Measurements from ENCODE around the gene SHISA5. TPM values are rescaled to one million over a fixed set of nuclear protein-coding genes. Genes with fewer than 3 reads are reported as not detected.

Gene SHISA5
- total and polyA plus RNA-seq, 2 donors (not counting 1 experiment from before 2014, with no cell fraction given) = 147 to 183 TPM

GRCh38 chr3:48505968-48506504 lies 2.1 kb upstream of the SHISA5 start:
- Mint-ChIP-seq H3K4me3 (peak overlapping the region; percentile 37), H3K4me1 (peaks cover 27% of the 10 kb centered on the region), H3K27ac (no peak overlapping the region), H3K9me3 (ENCODE audit: insufficient read depth) (no peaks in the 10 kb centered on the region), H3K27me3 (peaks cover 2% of the 10 kb centered on the region)
- no peak overlapping the region for H3K4me2 ChIP-seq (replicated peaks; ENCODE audit: low read depth, low read length, poor library complexity, severe bottlenecking)
- H4K20me1 ChIP-seq (ENCODE audit: control insufficient read depth, insufficient read depth, low read length, poor library complexity, severe bottlenecking) = no peaks in the 10 kb centered on the region
- H3K27ac ChIP-seq (ENCODE audit: low read length in 2 of 2) = no peak overlapping the region
- CTCF ChIA-PET = interaction anchor here (0.6 to 10.6 kb wide), 8 partner anchors 36 to 233 kb away, joined by 3 to 240 read pairs (median 12); a partner anchor contains a TSS
- no CpG with 5 or more reads among the region's 6 CpGs for WGBS (ENCODE audit: insufficient coverage)
- H3K4me3 ChIP-seq (ENCODE audit: control extremely low read depth in 1 of 5, extremely low read depth in 1 of 5, insufficient read depth in 1 of 5, low read depth in 2 of 5, low read length in 4 of 5) = no peak overlapping the region
- H3K79me2 ChIP-seq (ENCODE audit: control insufficient read depth, insufficient read depth, low read length) = no peaks in the 10 kb centered on the region
- H3K36me3 ChIP-seq (replicated peaks in 1 of 2; ENCODE audit: control extremely low read depth in 1 of 2, control insufficient read depth in 1 of 2, extremely low read depth in 1 of 2, insufficient read depth in 2 of 2, low read length in 1 of 2) = no peaks in the 10 kb centered on the region
- no peak overlapping the region for H3K9ac ChIP-seq (ENCODE audit: low read length)
- intact Hi-C loops (cut with micrococcal nuclease) = loop anchor here (2.0 kb wide), 1 partner anchor 51 kb away; the partner anchor contains the start of gene PFKFB4
- peaks cover 14 to 25% of the 10 kb centered on the region in 2 donors for H3K4me1 ChIP-seq (ENCODE audit: control insufficient read depth in 2 of 2, insufficient read depth in 2 of 2, low read length in 2 of 2)
- H2AFZ ChIP-seq (ENCODE audit: insufficient read depth, low read depth, low read length, poor library complexity, severe bottlenecking) = no peak overlapping the region
- no peak for ATAC-seq (ENCODE audit: low read depth)
- TF ChIP-seq CTCF (IDR thresholded peaks at IDR 0.05) = no peak
- no peak for TF ChIP-seq EZH2 (IDR thresholded peaks at IDR 0.05; ENCODE audit: borderline replicate concordance, insufficient read depth, low read depth, low read length, poor library complexity, severe bottlenecking)
- no peaks in the 10 kb centered on the region for H3K9me3 ChIP-seq (ENCODE audit: control extremely low read depth in 1 of 3, control insufficient read depth in 2 of 3, insufficient read depth in 1 of 3, low read length in 2 of 3)
- DNase-seq = no peak
- no peaks in the 10 kb centered on the region for H3K27me3 ChIP-seq (replicated peaks in 1 of 4; ENCODE audit: control extremely low read depth in 1 of 4, control insufficient read depth in 3 of 4, insufficient read depth in 4 of 4, low read length in 3 of 4)
- POLR2A ChIA-PET = interaction anchor here (0.7 to 1.8 kb wide), 3 partner anchors 27 to 40 kb away, joined by 3 to 20 read pairs (median 3); a partner anchor contains a TSS

GRCh38 chr3:48505146-48505545 lies 1.2 kb upstream of the SHISA5 start:
- ChIA-PET POLR2A (interaction anchor here (0.6 to 1.3 kb wide), 3 partner anchors 11 to 39 kb away, joined by 3 to 6 read pairs (median 6); a partner anchor contains a TSS), CTCF (interaction anchor here (0.6 to 10.6 kb wide), 8 partner anchors 13 to 192 kb away, joined by 3 to 240 read pairs (median 6); a partner anchor contains a TSS)
- Histone ChIP-seq H3K27me3 (replicated peaks in 1 of 4; ENCODE audit: control extremely low read depth in 1 of 4, control insufficient read depth in 3 of 4, insufficient read depth in 4 of 4, low read length in 3 of 4) (no peaks in the 10 kb centered on the region), H3K4me1 (ENCODE audit: control insufficient read depth in 2 of 2, insufficient read depth in 2 of 2, low read length in 2 of 2) (peaks cover 14 to 25% of the 10 kb centered on the region in 2 donors), H3K36me3 (replicated peaks in 1 of 2; ENCODE audit: control extremely low read depth in 1 of 2, control insufficient read depth in 1 of 2, extremely low read depth in 1 of 2, insufficient read depth in 2 of 2, low read length in 1 of 2) (no peaks in the 10 kb centered on the region), H2AFZ (ENCODE audit: insufficient read depth, low read depth, low read length, poor library complexity, severe bottlenecking) (no peak overlapping the region), H4K20me1 (ENCODE audit: control insufficient read depth, insufficient read depth, low read length, poor library complexity, severe bottlenecking) (no peaks in the 10 kb centered on the region), H3K4me2 (replicated peaks; ENCODE audit: low read depth, low read length, poor library complexity, severe bottlenecking) (peak overlapping the region; percentile 98), H3K4me3 (ENCODE audit: control extremely low read depth in 1 of 5, extremely low read depth in 1 of 5, insufficient read depth in 1 of 5, low read depth in 2 of 5, low read length in 4 of 5) (no peak overlapping the region), H3K9ac (ENCODE audit: low read length) (no peak overlapping the region), H3K27ac (ENCODE audit: low read length in 2 of 2) (no peak overlapping the region), H3K79me2 (ENCODE audit: control insufficient read depth, insufficient read depth, low read length) (no peaks in the 10 kb centered on the region), H3K9me3 (ENCODE audit: control extremely low read depth in 1 of 3, control insufficient read depth in 2 of 3, insufficient read depth in 1 of 3, low read length in 2 of 3) (no peaks in the 10 kb centered on the region)
- intact Hi-C loops (cut with micrococcal nuclease) = no loop called here
- Mint-ChIP-seq H3K4me3 (peak overlapping the region; percentile 79), H3K27me3 (no peaks in the 10 kb centered on the region), H3K4me1 (peaks cover 27% of the 10 kb centered on the region), H3K9me3 (ENCODE audit: insufficient read depth) (no peaks in the 10 kb centered on the region), H3K27ac (peak overlapping the region; percentile 71)
- WGBS (ENCODE audit: insufficient coverage) = 100% methylated on average over 1 of the region's 2 CpGs
- TF ChIP-seq EZH2 (IDR thresholded peaks at IDR 0.05; ENCODE audit: borderline replicate concordance, insufficient read depth, low read depth, low read length, poor library complexity, severe bottlenecking) (no peak), CTCF (IDR thresholded peaks at IDR 0.05) (no peak)
- DNase-seq (no peak), ATAC-seq (ENCODE audit: low read depth) (no peak)

Measured in B cell (primary cell).